MM.1S (cell line): Measurements from ENCODE around the gene CCR6.
"Not testable (repeated sequence)": the region's sequence is repeated elsewhere in the genome, so short reads cannot be mapped to it uniquely, and the experiment has no call there.

ENCODE experiments used
- DNase-seq: peaks from one replicate; pipeline ENCODE4 v3.0.0-alpha.2; 2015
- H2AFZ ChIP-seq: fragments of 300-600 bp; sonication (generic); 2 replicates; pipeline ENCODE4 v1.6.0; 2016; ENCODE audit warnings: antibody characterized with exemption, low read length
- H3F3A ChIP-seq: fragments of 300-600 bp; sonication (generic); 2 replicates; pipeline ENCODE4 v1.6.1; 2016; ENCODE audit warnings: mild to moderate bottlenecking, antibody characterized with exemption, low read length, moderate library complexity, mixed read lengths; ENCODE audit not compliant: insufficient read depth
- H3K27ac ChIP-seq: fragments of 300-600 bp; sonication (generic); 2 replicates; pipeline ENCODE4 v1.5.1; 2016; ENCODE audit warnings: mild to moderate bottlenecking, low read length
- H3K27me3 ChIP-seq: fragments of 300-600 bp; sonication (generic); replicated peaks from 2 replicates; pipeline ENCODE4 v1.6.0; 2016; ENCODE audit warnings: low read length; ENCODE audit not compliant: insufficient read depth
- H3K36me3 ChIP-seq: fragments of 300-600 bp; sonication (generic); replicated peaks from 2 replicates; pipeline ENCODE4 v1.6.1; 2016; ENCODE audit warnings: mild to moderate bottlenecking, low read length, mixed read lengths; ENCODE audit not compliant: insufficient read depth
- H3K4me1 ChIP-seq: fragments of 300-600 bp; sonication (generic); 2 replicates; pipeline ENCODE4 v1.6.1; 2016; ENCODE audit warnings: low read length, mixed read lengths
- H3K4me2 ChIP-seq: fragments of 300-600 bp; sonication (generic); 2 replicates; pipeline ENCODE4 v1.6.0; 2016; ENCODE audit warnings: low read depth, low read length
- H3K4me3 ChIP-seq: fragments of 300-600 bp; sonication (generic); 2 replicates; pipeline ENCODE4 v1.5.1; 2016; ENCODE audit warnings: low read length, mixed read lengths
- H3K79me2 ChIP-seq: fragments of 300-600 bp; sonication (generic); 2 replicates; pipeline ENCODE4 v1.6.1; 2016; ENCODE audit warnings: mixed run types, low read length, mixed read lengths
- H3K9ac ChIP-seq: fragments of 300-600 bp; sonication (generic); 2 replicates; pipeline ENCODE4 v1.6.1; 2016; ENCODE audit warnings: low read length, mixed read lengths
- H3K9me2 ChIP-seq: fragments of 300-600 bp; sonication (generic); replicated peaks from 2 replicates; pipeline ENCODE4 v1.6.1; 2016; ENCODE audit warnings: mild to moderate bottlenecking, low read length, mixed read lengths; ENCODE audit not compliant: insufficient read depth
- H3K9me3 ChIP-seq: fragments of 300-600 bp; sonication (generic); replicated peaks from 2 replicates; pipeline ENCODE4 v1.6.1; 2016; ENCODE audit warnings: mild to moderate bottlenecking, low read length, mixed read lengths; ENCODE audit not compliant: insufficient read depth
- H4K20me1 ChIP-seq: fragments of 300-600 bp; sonication (generic); 2 replicates; pipeline ENCODE4 v1.6.1; 2016; ENCODE audit warnings: mild to moderate bottlenecking, low read length, moderate library complexity, mixed read lengths; ENCODE audit not compliant: insufficient read depth
- CTCF ChIP-seq: fragments of 300-600 bp; sonication (generic); IDR thresholded peaks from 2 replicates; pipeline ENCODE4 v1.5.1; 2016; ENCODE audit warnings: antibody characterized with exemption, low read length, mixed read lengths
- EZH2 ChIP-seq: fragments of 300-600 bp; sonication (generic); optimal IDR thresholded peaks from 2 replicates; pipeline ENCODE3; 2017; ENCODE audit warnings: low read depth, mild to moderate bottlenecking, antibody characterized with exemption, low read length, mixed read lengths
- EZH2phosphoT487 ChIP-seq: fragments of 300-600 bp; sonication (generic); IDR thresholded peaks from 2 replicates; pipeline ENCODE4 v1.6.1; 2018; ENCODE audit warnings: antibody characterized with exemption, low read length

Gene CCR6

DNA sequence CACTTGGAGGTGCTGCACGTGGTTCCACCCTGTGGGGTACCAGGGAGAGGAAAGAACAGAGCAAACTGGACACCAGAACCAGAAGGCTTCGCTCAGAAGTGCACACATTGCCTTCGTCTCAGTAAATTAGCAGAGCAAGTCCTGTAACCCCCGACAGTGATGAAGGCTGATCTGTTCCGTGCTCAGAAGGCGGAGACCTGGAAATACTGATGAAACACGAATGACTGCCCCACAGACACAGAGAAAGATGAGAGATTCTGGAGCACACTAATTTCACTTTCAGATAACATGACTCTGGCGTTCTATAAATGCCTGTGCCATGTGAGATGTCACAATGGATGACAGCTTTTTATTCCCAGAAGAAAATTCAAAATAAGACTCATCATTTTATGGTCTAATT, 44.2 kb upstream of the CCR6 start:
- Histone ChIP-seq H3K9me3 (no peaks in the 10 kb centered on the region), H3K4me2 (peak overlapping the region; percentile 59; the same call in 1 of the 2 replicates), H4K20me1 (no peaks in the 10 kb centered on the region), H3K4me1 (peaks cover 20% of the 10 kb centered on the region), H3K9ac (no peak overlapping the region), H3K36me3 (no peaks in the 10 kb centered on the region), H2AFZ (no peak overlapping the region), H3F3A (0 out of 2 replicates have a peak, but pooled peaks cover 5% of the 10 kb centered on the region), H3K9me2 (no peaks in the 10 kb centered on the region), H3K27ac (no peak overlapping the region), H3K4me3 (no peak overlapping the region), H3K79me2 (no peaks in the 10 kb centered on the region), H3K27me3 (no peaks in the 10 kb centered on the region)
- no peak for DNase-seq
- no peak for TF ChIP-seq CTCF
- TF ChIP-seq EZH2: no peak
- TF ChIP-seq EZH2phosphoT487: no peak

DNA sequence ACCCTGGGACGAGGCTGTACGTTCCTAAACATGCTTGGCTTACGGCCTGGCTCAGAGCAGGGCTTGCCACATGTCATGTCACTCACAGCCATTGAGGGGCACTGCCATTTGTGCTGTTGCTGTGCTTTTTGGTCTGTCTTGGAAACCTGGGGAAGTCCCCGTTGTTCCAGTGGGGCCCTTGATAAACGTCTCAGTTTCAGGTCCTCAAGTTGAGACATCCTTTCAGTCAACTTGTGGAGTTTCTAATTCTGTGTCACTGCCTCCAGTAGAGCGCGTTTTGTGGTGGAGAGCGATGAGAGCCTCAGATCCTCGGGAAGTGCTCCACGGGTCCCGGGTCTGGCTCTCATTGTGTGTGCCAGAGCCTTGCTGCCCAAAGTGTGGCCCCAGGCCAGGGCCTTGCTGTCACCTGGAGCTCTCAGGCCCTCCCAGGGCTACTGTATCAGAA, 43.0 kb upstream of the CCR6 start:
- Histone ChIP-seq H3K4me1 (peaks cover 20% of the 10 kb centered on the region), H3K79me2 (no peaks in the 10 kb centered on the region), H3F3A (0 out of 2 replicates have a peak, but pooled peaks cover 5% of the 10 kb centered on the region), H3K9me2 (no peaks in the 10 kb centered on the region), H3K36me3 (no peaks in the 10 kb centered on the region), H3K27ac (peak overlapping the region; percentile 69), H3K9ac (no peak overlapping the region; the same call in 1 of the 2 replicates), H4K20me1 (no peaks in the 10 kb centered on the region), H3K27me3 (no peaks in the 10 kb centered on the region), H3K9me3 (no peaks in the 10 kb centered on the region), H3K4me3 (no peak overlapping the region), H3K4me2 (peak overlapping the region; percentile 59), H2AFZ (no peak overlapping the region)
- DNase-seq: peak; percentile 77
- TF ChIP-seq CTCF: peak; percentile 54
- no peak for TF ChIP-seq EZH2

DNA sequence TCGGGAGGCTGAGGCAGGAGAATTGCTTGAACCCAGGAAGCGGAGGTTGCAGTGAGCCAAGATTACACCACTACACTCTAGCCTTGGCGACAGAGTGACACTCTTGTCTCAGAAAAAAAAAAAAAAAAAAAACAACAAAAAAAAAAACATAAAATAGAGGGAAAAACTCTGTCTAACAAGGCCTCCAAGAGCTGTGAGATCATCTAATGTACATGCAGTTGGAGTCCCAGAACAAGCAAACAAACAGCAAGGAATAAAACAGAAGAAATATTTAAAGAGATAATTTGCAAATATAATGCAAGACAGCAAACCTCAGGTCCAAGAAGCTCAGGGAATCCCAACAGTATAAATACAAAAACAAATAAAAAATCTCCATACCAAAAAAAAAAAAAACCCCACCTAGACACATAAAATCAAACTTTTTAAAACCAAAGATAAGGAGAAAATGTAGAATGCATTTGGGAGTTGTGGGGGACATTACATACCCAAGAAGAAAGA, 35.0 kb upstream of the CCR6 start:
- no peaks in the 10 kb centered on the region for H3K9me3 ChIP-seq
- no peak overlapping the region for H3K4me3 ChIP-seq
- H4K20me1 ChIP-seq: no peaks in the 10 kb centered on the region
- no peaks in the 10 kb centered on the region for H3K27me3 ChIP-seq
- no peaks in the 10 kb centered on the region for H3K36me3 ChIP-seq
- no peaks in the 10 kb centered on the region for H3K4me1 ChIP-seq
- no peak for TF ChIP-seq EZH2phosphoT487
- no peak for TF ChIP-seq EZH2
- TF ChIP-seq CTCF: no peak
- DNase-seq: no peak
- H3K4me2 ChIP-seq: no peak overlapping the region
- H3K9me2 ChIP-seq: no peaks in the 10 kb centered on the region
- H3K79me2 ChIP-seq: no peaks in the 10 kb centered on the region
- no peak overlapping the region for H3K9ac ChIP-seq
- no peak overlapping the region for H2AFZ ChIP-seq
- H3F3A ChIP-seq: no peaks in the 10 kb centered on the region
- no peak overlapping the region for H3K27ac ChIP-seq

DNA sequence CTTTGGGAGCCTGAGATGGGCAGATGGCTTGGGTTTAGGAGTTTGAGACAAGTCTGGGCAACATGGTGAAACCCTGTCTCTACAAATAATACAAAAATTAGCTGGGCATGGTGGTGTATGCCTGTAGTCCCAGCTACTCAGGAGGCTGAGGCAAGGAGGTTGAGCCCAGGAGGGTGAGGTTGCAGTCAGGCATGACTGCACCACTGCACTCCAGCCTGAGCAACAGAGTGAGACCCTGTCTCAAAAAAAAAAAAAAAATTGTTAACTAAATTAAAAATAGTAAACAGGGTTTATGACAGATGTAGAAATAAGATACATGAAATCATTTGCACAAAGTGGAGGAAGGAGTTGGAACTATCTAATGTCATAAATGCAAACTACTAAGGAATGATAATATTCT, 34.2 kb upstream of the CCR6 start:
- H3K4me1 ChIP-seq, H3K9me3 ChIP-seq, H3K4me2 ChIP-seq, H2AFZ ChIP-seq, H3K36me3 ChIP-seq, H3K4me3 ChIP-seq, H3K27ac ChIP-seq, H3F3A ChIP-seq, H3K79me2 ChIP-seq, H3K27me3 ChIP-seq, H4K20me1 ChIP-seq, H3K9me2 ChIP-seq, DNase-seq, H3K9ac ChIP-seq: not testable (repeated sequence)
